KMS-11 (cell line): Measurements from ENCODE around the gene CTNNA3.

ENCODE experiments used
- H2AFZ ChIP-seq: fragments of 200-600 bp; sonication (generic); 2 replicates; pipeline ENCODE4 v1.6.1; 2016; ENCODE audit warnings: antibody characterized with exemption, mixed run types, low read depth
- H3K27ac ChIP-seq: fragments of 200-600 bp; sonication (generic); 2 replicates; pipeline ENCODE4 v1.6.1; 2016; ENCODE audit warnings: mild to moderate bottlenecking, mixed run types
- H3K27me3 ChIP-seq: fragments of 200-600 bp; sonication (generic); 2 replicates; pipeline ENCODE4 v1.6.1; 2017; ENCODE audit warnings: mild to moderate bottlenecking, low read depth, mixed run types, moderate library complexity; ENCODE audit not compliant: insufficient read depth
- H3K36me3 ChIP-seq: fragments of 200-600 bp; sonication (generic); 2 replicates; pipeline ENCODE4 v1.6.1; 2017; ENCODE audit warnings: mild to moderate bottlenecking, mixed run types; ENCODE audit not compliant: insufficient read depth
- H3K4me1 ChIP-seq: fragments of 200-600 bp; sonication (generic); 2 replicates; pipeline ENCODE4 v1.6.1; 2016; ENCODE audit warnings: mild to moderate bottlenecking, low read depth, mixed run types; ENCODE audit not compliant: poor library complexity, severe bottlenecking
- H3K4me2 ChIP-seq: fragments of 200-600 bp; sonication (generic); 2 replicates; pipeline ENCODE4 v1.7.0; 2016; ENCODE audit warnings: mild to moderate bottlenecking, mixed run types
- H3K4me3 ChIP-seq: fragments of 200-600 bp; sonication (generic); IDR thresholded peaks from 2 replicates; pipeline ENCODE4 v1.6.1; 2017; ENCODE audit warnings: low read depth, low read length, mixed read lengths; ENCODE audit not compliant: insufficient read depth
- H3K79me2 ChIP-seq: fragments of 200-600 bp; sonication (generic); 2 replicates; pipeline ENCODE4 v1.6.1; 2016; ENCODE audit warnings: low read depth, mixed run types; ENCODE audit not compliant: insufficient read depth
- H3K9ac ChIP-seq: fragments of 200-600 bp; sonication (generic); 2 replicates; pipeline ENCODE4 v1.6.1; 2016; ENCODE audit warnings: mild to moderate bottlenecking, mixed run types
- H4K20me1 ChIP-seq: fragments of 200-600 bp; sonication (generic); 2 replicates; pipeline ENCODE4 v1.6.1; 2016; ENCODE audit warnings: mild to moderate bottlenecking, mixed run types; ENCODE audit not compliant: insufficient read depth
- TF ChIP-seq, protein P1 (sequence below): fragments of 200-600 bp; sonication (generic); conservative IDR thresholded peaks from 2 replicates; pipeline ENCODE4 v1.6.1; 2017; ENCODE audit warnings: low read depth, mild to moderate bottlenecking, antibody characterized with exemption, low read length, moderate library complexity, mixed read lengths

The CTNNA3 gene

DNA sequence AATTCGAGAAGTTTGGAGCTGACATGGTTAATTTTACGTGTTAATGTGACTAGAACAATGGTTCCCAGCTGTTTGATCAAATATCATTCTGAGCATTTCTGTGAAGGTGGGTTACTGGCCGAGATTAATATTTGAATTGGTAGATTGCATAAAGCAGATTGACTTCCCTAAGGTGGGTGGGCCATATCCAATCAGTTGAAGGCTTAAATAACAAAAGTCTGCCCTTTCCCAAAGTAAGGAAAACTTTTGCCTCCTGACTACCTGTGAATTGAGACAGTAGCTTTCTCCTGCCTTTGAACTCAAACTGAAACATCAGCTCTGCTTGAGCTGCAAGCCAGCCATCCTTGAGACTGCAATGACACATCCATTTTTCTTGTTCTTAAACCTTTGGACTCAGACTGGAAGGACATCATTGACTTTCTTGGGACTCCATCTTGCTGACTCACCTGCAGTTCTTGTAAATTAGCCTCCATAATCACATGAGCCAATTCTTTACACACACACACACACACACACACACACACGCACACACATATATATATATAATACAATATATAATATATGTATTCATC is 833.2 kb downstream of the CTNNA3 start:
- TF ChIP-seq, protein P1, sequence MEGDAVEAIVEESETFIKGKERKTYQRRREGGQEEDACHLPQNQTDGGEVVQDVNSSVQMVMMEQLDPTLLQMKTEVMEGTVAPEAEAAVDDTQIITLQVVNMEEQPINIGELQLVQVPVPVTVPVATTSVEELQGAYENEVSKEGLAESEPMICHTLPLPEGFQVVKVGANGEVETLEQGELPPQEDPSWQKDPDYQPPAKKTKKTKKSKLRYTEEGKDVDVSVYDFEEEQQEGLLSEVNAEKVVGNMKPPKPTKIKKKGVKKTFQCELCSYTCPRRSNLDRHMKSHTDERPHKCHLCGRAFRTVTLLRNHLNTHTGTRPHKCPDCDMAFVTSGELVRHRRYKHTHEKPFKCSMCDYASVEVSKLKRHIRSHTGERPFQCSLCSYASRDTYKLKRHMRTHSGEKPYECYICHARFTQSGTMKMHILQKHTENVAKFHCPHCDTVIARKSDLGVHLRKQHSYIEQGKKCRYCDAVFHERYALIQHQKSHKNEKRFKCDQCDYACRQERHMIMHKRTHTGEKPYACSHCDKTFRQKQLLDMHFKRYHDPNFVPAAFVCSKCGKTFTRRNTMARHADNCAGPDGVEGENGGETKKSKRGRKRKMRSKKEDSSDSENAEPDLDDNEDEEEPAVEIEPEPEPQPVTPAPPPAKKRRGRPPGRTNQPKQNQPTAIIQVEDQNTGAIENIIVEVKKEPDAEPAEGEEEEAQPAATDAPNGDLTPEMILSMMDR = no peak
- H3K4me1 ChIP-seq = no peaks in the 10 kb centered on the region
- no peak overlapping the region for H3K27ac ChIP-seq
- no peak overlapping the region for H3K9ac ChIP-seq
- no peak overlapping the region for H3K4me2 ChIP-seq
- H3K4me3 ChIP-seq = no peak overlapping the region
- H2AFZ ChIP-seq = no peak overlapping the region
- H3K36me3 ChIP-seq = no peaks in the 10 kb centered on the region
- no peaks in the 10 kb centered on the region for H3K79me2 ChIP-seq
- H4K20me1 ChIP-seq = no peaks in the 10 kb centered on the region
- no peaks in the 10 kb centered on the region for H3K27me3 ChIP-seq

DNA sequence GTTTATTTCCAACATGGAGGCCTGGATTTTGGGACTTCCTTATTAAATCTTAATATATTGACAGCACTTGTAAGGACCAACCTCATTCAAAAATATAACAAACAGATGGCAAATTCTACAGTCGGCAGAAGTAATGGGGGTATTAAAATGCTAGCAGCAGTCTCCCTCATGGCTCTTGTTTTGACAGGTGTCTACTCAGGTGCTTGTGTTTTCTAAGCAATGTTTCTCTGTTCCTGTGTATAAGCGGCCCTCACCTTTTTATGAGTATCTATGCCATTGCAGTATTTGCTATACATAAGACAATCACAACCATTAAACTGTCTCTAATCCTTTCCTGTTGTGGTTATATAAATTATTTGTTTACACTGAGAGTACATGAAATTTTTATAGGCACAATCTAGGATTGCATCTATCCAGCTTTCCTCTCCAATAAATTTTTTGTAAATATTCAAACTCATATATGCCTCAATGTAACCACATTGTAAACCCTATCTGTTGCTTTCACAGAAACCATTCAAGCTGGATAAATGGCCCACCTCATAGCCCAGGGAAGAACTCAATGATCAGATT is 835.5 kb downstream of the CTNNA3 start:
- Histone ChIP-seq H3K4me3 (no peak overlapping the region), H3K4me2 (no peak overlapping the region), H3K27me3 (no peaks in the 10 kb centered on the region), H4K20me1 (no peaks in the 10 kb centered on the region), H3K27ac (no peak overlapping the region), H2AFZ (no peak overlapping the region), H3K36me3 (no peaks in the 10 kb centered on the region), H3K4me1 (no peaks in the 10 kb centered on the region), H3K79me2 (no peaks in the 10 kb centered on the region), H3K9ac (no peak overlapping the region)
- TF ChIP-seq, protein P1 = no peak

DNA sequence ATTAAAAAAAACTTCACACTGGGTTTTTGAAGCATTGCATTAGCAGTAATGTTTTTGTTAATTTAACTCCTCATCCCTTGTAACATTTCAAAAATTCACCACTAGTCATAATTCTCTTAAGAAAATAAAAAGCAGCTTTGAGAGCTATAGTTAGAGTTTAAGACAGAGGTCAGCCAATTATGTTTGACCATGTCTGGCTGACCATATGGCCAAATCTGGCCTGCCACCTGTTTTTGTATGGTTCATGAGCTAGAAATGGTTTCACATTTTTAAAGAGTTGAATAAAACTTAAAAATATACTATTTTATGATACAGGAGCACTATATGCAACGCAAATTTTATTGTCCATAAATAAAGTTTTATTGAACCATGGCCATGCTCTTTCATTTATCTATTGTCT is 843.2 kb downstream of the CTNNA3 start:
- Histone ChIP-seq H2AFZ (no peak overlapping the region), H3K4me3 (no peak overlapping the region)

DNA sequence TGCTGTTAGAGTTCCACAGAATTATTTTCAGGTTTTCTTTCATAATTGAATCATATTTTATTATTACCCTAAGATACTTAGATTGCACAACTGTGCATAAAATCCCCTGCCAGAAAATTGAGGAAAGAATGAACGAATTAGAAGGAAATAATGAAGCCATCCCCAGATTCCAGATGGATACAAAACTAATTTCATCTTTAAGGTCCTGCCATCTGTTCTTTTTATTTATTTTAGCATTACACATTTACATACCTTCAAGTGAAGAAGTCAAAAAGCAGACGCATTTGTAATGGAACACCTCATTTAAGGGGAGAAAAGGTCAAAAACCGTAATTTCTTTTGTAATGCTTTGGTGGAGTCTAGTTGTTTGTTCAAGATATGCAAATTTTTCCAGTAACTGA is 847.1 kb downstream of the CTNNA3 start:
- Histone ChIP-seq H4K20me1 (no peaks in the 10 kb centered on the region), H3K36me3 (no peaks in the 10 kb centered on the region), H3K4me1 (no peaks in the 10 kb centered on the region), H3K9ac (no peak overlapping the region), H3K27ac (no peak overlapping the region), H3K79me2 (no peaks in the 10 kb centered on the region), H3K4me3 (no peak overlapping the region), H3K4me2 (no peak overlapping the region), H3K27me3 (no peaks in the 10 kb centered on the region), H2AFZ (no peak overlapping the region)
- TF ChIP-seq, protein P1 = no peak

More for the DNA sequence above, 843.2 kb downstream of the CTNNA3 start:
- Histone ChIP-seq H3K4me1 (no peaks in the 10 kb centered on the region), H3K27me3 (no peaks in the 10 kb centered on the region), H3K4me2 (no peak overlapping the region), H3K9ac (no peak overlapping the region), H3K79me2 (no peaks in the 10 kb centered on the region), H3K36me3 (no peaks in the 10 kb centered on the region), H3K27ac (no peak overlapping the region), H4K20me1 (no peaks in the 10 kb centered on the region)
- TF ChIP-seq, protein P1 = no peak
